Activated T-helper 2 cell treated with anti-CD3 and anti-CD28 coated beads, Interferon-gamma antibody, Interleukin-2, Interleukin-4, amounts not matched to agents 10 μg/mL and 5 μg/mL and 100 μg/mL, durations not matched to agents 14 hours and 24 hours and 36 hours (primary cell): ENCODE data around the gene ATP2A1. TPM values are rescaled to one million over a fixed set of nuclear protein-coding genes. Genes with fewer than 3 reads are reported as not detected.
"Not testable (repeated sequence)": the region's sequence is repeated elsewhere in the genome, so short reads cannot be mapped to it uniquely, and the experiment has no call there.

Experiments used
- DNase-seq: peaks from one replicate; pipeline ENCODE4 v3.0.0; 2021; ENCODE audit warnings: low spot score
- H3K27ac Mint-ChIP-seq: one replicate; pipeline ENCODE4 v1.8.0; 2021; ENCODE audit warnings: mixed read lengths
- H3K27me3 Mint-ChIP-seq: one replicate; pipeline ENCODE4 v1.8.0; 2021; ENCODE audit warnings: low read depth, mixed read lengths
- H3K36me3 Mint-ChIP-seq: one replicate; pipeline ENCODE4 v1.8.0; 2021; ENCODE audit warnings: low read depth, mixed read lengths
- H3K4me1 Mint-ChIP-seq: one replicate; pipeline ENCODE4 v1.8.0; 2021; ENCODE audit warnings: low read depth, mixed read lengths
- H3K4me3 Mint-ChIP-seq: one replicate; pipeline ENCODE4 v1.8.0; 2021; ENCODE audit warnings: low read depth, mild to moderate bottlenecking, moderate library complexity, mixed read lengths
- H3K9me3 Mint-ChIP-seq: one replicate; pipeline ENCODE4 v1.8.0; 2021; ENCODE audit warnings: mixed read lengths
- intact Hi-C: fragments of 100-400 bp; cut with micrococcal nuclease; formaldehyde crosslinking; loops from one replicate; pipeline ENCODE4 v1.15.1; 2023
- total RNA-seq: library from RNA; stranded (reverse); gene quantifications from 2 replicates; pipeline ENCODE4 v1.2.3, GENCODE V29; 2022

Gene ATP2A1
- total RNA-seq, 1 donor from 2014 or later: 3.1 TPM

- Mint-ChIP-seq H3K4me1 (peaks cover 17% of the 10 kb centered on the region), H3K27ac (peak overlapping the region; percentile 99), H3K4me3 (peak overlapping the region; percentile 95)
- not testable (repeated sequence) for H3K27me3 Mint-ChIP-seq, H3K9me3 Mint-ChIP-seq, H3K36me3 Mint-ChIP-seq, DNase-seq
- intact Hi-C loops: loop anchor here (5.0 kb wide), 1 partner anchor 79 kb away; the partner anchor contains the start of gene TUFM
These were observed 48.0 kb downstream of the ATP2A1 start for GRCh38 chr16:28926284-28926683.

GRCh38 chr16:28927815-28928214, 49.5 kb downstream of the ATP2A1 start:
- Mint-ChIP-seq H3K27me3 (no peaks in the 10 kb centered on the region), H3K36me3 (peaks cover 7% of the 10 kb centered on the region), H3K27ac (no peak overlapping the region), H3K4me3 (no peak overlapping the region), H3K9me3 (no peaks in the 10 kb centered on the region), H3K4me1 (peaks cover 17% of the 10 kb centered on the region)
- no peak for DNase-seq
- intact Hi-C loops: loop anchor here (5.0 kb wide), 1 partner anchor 81 kb away; the partner anchor contains the start of gene TUFM

- H3K9me3 Mint-ChIP-seq: no peaks in the 10 kb centered on the region
- H3K4me1 Mint-ChIP-seq: peaks cover 11% of the 10 kb centered on the region
- no peak overlapping the region for H3K27ac Mint-ChIP-seq
- H3K27me3 Mint-ChIP-seq: no peaks in the 10 kb centered on the region
- H3K36me3 Mint-ChIP-seq: no peaks in the 10 kb centered on the region
- H3K4me3 Mint-ChIP-seq: no peak overlapping the region
- DNase-seq: no peak
- intact Hi-C loops: no loop called here
These were observed 51.9 kb downstream of the ATP2A1 start for GRCh38 chr16:28930203-28930602.

GRCh38 chr16:28930652-28931051, 52.4 kb downstream of the ATP2A1 start:
- H3K9me3 Mint-ChIP-seq: no peaks in the 10 kb centered on the region
- DNase-seq: no peak
- H3K4me3 Mint-ChIP-seq: no peak overlapping the region
- intact Hi-C loops: no loop called here
- peaks cover 14% of the 10 kb centered on the region for H3K4me1 Mint-ChIP-seq
- H3K27ac Mint-ChIP-seq: no peak overlapping the region
- H3K27me3 Mint-ChIP-seq: no peaks in the 10 kb centered on the region
- H3K36me3 Mint-ChIP-seq: no peaks in the 10 kb centered on the region

GRCh38 chr16:28931801-28932225, 53.5 kb downstream of the ATP2A1 start, which contains the start of gene CD19:
Gene CD19 (plus strand): TSS chr16:28931971. CDS start chr16:28932001, 30 bp downstream.
- intact Hi-C loops: no loop called here
- peaks cover 18% of the 10 kb centered on the region for H3K4me1 Mint-ChIP-seq
- no peak for DNase-seq
- H3K9me3 Mint-ChIP-seq: no peaks in the 10 kb centered on the region
- no peaks in the 10 kb centered on the region for H3K27me3 Mint-ChIP-seq
- no peaks in the 10 kb centered on the region for H3K36me3 Mint-ChIP-seq
- no peak within 1 kb of the TSS for H3K4me3 Mint-ChIP-seq
- no peak within 1 kb of the TSS for H3K27ac Mint-ChIP-seq

- Mint-ChIP-seq H3K4me1 (peaks cover 18% of the 10 kb centered on the region), H3K27ac (no peak overlapping the region), H3K36me3 (no peaks in the 10 kb centered on the region), H3K27me3 (no peaks in the 10 kb centered on the region), H3K9me3 (no peaks in the 10 kb centered on the region), H3K4me3 (no peak overlapping the region)
- DNase-seq: no peak
- intact Hi-C loops: no loop called here
These were observed 54.3 kb downstream of the ATP2A1 start for GRCh38 chr16:28932339-28933141.

GRCh38 chr16:28933171-28933570, 54.9 kb downstream of the ATP2A1 start:
- Mint-ChIP-seq H3K4me3 (no peak overlapping the region), H3K27me3 (no peaks in the 10 kb centered on the region), H3K36me3 (no peaks in the 10 kb centered on the region), H3K9me3 (no peaks in the 10 kb centered on the region), H3K27ac (no peak overlapping the region), H3K4me1 (peaks cover 18% of the 10 kb centered on the region)
- intact Hi-C loops: no loop called here
- DNase-seq: no peak

- intact Hi-C loops: no loop called here
- DNase-seq: no peak
- Mint-ChIP-seq H3K9me3 (no peaks in the 10 kb centered on the region), H3K27me3 (no peaks in the 10 kb centered on the region), H3K27ac (no peak overlapping the region), H3K4me3 (no peak overlapping the region), H3K4me1 (peaks cover 18% of the 10 kb centered on the region), H3K36me3 (no peaks in the 10 kb centered on the region)
These were observed 57.1 kb downstream of the ATP2A1 start for GRCh38 chr16:28935346-28935745.

- intact Hi-C loops: no loop called here
- Mint-ChIP-seq H3K4me3 (peak overlapping the region; percentile 72), H3K27ac (peak overlapping the region; percentile 10), H3K27me3 (no peaks in the 10 kb centered on the region), H3K4me1 (peaks cover 11% of the 10 kb centered on the region), H3K36me3 (no peaks in the 10 kb centered on the region), H3K9me3 (no peaks in the 10 kb centered on the region)
- peak; percentile 87 for DNase-seq
These were observed 57.9 kb downstream of the ATP2A1 start for GRCh38 chr16:28935924-28936783.

- no peak overlapping the region for H3K27ac Mint-ChIP-seq
- intact Hi-C loops: no loop called here
- no peak for DNase-seq
- H3K4me1 Mint-ChIP-seq: peaks cover 11% of the 10 kb centered on the region
- H3K27me3 Mint-ChIP-seq: no peaks in the 10 kb centered on the region
- H3K36me3 Mint-ChIP-seq: no peaks in the 10 kb centered on the region
- H3K4me3 Mint-ChIP-seq: peak overlapping the region; percentile 72
- no peaks in the 10 kb centered on the region for H3K9me3 Mint-ChIP-seq
These were observed 58.5 kb downstream of the ATP2A1 start for GRCh38 chr16:28936784-28937155.

GRCh38 chr16:28937222-28937876, 59.1 kb downstream of the ATP2A1 start:
- intact Hi-C loops: no loop called here

GRCh38 chr16:28938721-28939120, 60.4 kb downstream of the ATP2A1 start:
- H3K36me3 Mint-ChIP-seq: no peaks in the 10 kb centered on the region
- H3K9me3 Mint-ChIP-seq: no peaks in the 10 kb centered on the region
- H3K27ac Mint-ChIP-seq: no peak overlapping the region
- peaks cover 12% of the 10 kb centered on the region for H3K4me1 Mint-ChIP-seq
- no peak for DNase-seq
- intact Hi-C loops: no loop called here
- no peak overlapping the region for H3K4me3 Mint-ChIP-seq
- H3K27me3 Mint-ChIP-seq: no peaks in the 10 kb centered on the region

More at GRCh38 chr16:28937222-28937876, 59.1 kb downstream of the ATP2A1 start:
- Mint-ChIP-seq H3K4me3 (no peak overlapping the region), H3K27me3 (no peaks in the 10 kb centered on the region), H3K27ac (no peak overlapping the region), H3K9me3 (no peaks in the 10 kb centered on the region), H3K4me1 (peaks cover 11% of the 10 kb centered on the region), H3K36me3 (no peaks in the 10 kb centered on the region)
- DNase-seq: no peak
